ENCODE measurements around the gene CACNA2D4. TPM values are rescaled to one million over a fixed set of nuclear protein-coding genes. Genes with fewer than 3 reads are reported as not detected.
"Not testable (repeated sequence)": the region's sequence is repeated elsewhere in the genome, so short reads cannot be mapped to it uniquely, and the experiment has no call there.

CACNA2D4 gene
- total and polyA plus RNA-seq, 12 donors: 0.54 to 9.1 (median 3.1) TPM

DNA sequence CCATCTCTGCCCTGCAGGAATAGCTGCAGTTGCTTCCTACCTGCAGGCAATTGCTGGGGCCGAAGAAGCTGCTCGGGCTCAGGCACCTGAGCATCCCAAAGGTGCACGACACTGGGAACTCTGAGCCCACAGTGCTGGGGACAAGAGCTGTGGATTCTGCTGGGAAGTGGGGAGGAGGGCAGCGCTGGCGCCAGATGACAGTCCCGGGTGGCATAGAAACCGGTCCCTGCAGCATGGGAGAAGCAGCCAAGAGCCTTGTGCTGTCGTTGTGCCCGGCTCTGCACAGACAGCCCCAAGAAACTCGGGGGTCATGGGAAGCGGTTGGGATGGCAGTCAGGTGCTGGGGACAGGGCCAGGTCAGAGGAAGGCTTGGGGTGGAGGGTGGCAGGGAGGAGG lies 97.6 kb downstream of the CACNA2D4 start:
- TF ChIP-seq POLR2A (IDR thresholded peaks at IDR 0.05): no peak
- TF ChIP-seq CTCF (IDR thresholded peaks at IDR 0.05): no peak
- no peaks in the 10 kb centered on the region for H3K4me1 ChIP-seq (replicated peaks in 1 of 2)
- intact Hi-C loops (cut with DNase I): no loop called here
- DNase-seq: no peak
- H3K27me3 ChIP-seq: peaks cover 36% of the 10 kb centered on the region
- WGBS, 4 donors: 47 to 76% (median 70%) methylated on average over 5 to 11 of the region's 11 CpGs
- no peaks in the 10 kb centered on the region for H3K36me3 ChIP-seq (replicated peaks in 1 of 2)
- no peak overlapping the region for H3K27ac ChIP-seq
- H3K4me3 ChIP-seq: no peak overlapping the region
- no peaks in the 10 kb centered on the region for H3K9me3 ChIP-seq (replicated peaks in 1 of 3)

DNA sequence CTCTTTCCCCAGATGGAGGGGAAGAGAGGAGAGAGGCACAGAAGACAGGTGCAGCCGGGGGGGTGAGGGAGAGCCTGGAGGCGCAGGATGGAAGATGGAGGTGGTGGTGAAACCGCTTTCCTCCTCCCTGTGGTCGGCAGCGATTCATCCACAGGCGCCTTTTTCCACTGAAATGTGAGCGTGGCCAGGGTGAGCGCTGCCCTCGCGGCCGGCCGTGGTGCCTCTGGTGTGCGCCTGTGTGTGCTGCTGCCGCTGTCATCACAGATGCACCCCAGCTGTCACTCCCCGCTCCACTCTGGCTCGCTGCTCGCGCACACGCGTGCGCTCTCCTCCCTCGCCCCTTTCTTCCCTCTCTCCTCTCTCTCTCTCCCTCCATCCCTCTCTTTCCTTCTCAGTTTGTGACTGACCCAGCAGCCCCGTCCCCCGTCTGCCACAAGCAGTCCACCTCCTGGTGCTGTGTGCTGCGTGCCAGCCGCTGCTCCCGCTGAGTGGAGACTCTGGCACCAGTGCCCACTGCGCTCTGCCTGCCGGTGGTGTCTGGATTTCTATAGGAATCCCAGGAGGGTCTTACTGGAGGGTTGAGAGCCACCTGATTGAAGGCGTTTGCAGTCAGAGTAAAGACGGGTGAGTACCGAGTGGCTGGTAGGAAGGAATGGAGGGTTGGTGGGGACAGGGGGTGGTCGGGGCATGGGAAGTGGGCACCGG lies 98.1 kb downstream of the CACNA2D4 start, which contains the start of gene LRTM2:
Gene LRTM2, plus strand, starts transcription at position 375 of the 705 bp plus-strand sequence. CDS start 7,584 bp downstream, outside the sequence.
- Histone ChIP-seq H3K27ac (no peak within 1 kb of the TSS), H3K4me1 (replicated peaks in 1 of 2) (no peaks in the 10 kb centered on the region), H3K4me3 (no peak within 1 kb of the TSS), H3K9me3 (replicated peaks in 1 of 3) (no peaks in the 10 kb centered on the region), H3K27me3 (peaks cover 36% of the 10 kb centered on the region), H3K36me3 (replicated peaks in 1 of 2) (no peaks in the 10 kb centered on the region)
- no peak for TF ChIP-seq CTCF (IDR thresholded peaks at IDR 0.05)
- TF ChIP-seq POLR2A (IDR thresholded peaks at IDR 0.05): no peak
- intact Hi-C loops (cut with DNase I): no loop called here
- no peak for DNase-seq
- 13 to 23% (median 15%) methylated on average over 26 to 34 of the region's 34 CpGs for WGBS, 4 donors

GRCh38 chr12:1819571-1819970 lies 98.9 kb downstream of the CACNA2D4 start:
- 41 to 54% (median 49%) methylated on average over 6 of the region's 6 CpGs for WGBS, 4 donors
- H3K27me3 ChIP-seq: peaks cover 36% of the 10 kb centered on the region

GRCh38 chr12:1819050-1819449 lies 99.4 kb downstream of the CACNA2D4 start:
- Histone ChIP-seq H3K36me3 (replicated peaks in 1 of 2) (no peaks in the 10 kb centered on the region), H3K4me3 (no peak overlapping the region), H3K9me3 (replicated peaks in 1 of 3) (no peaks in the 10 kb centered on the region), H3K27me3 (peaks cover 36% of the 10 kb centered on the region), H3K27ac (no peak overlapping the region), H3K4me1 (replicated peaks in 1 of 2) (no peaks in the 10 kb centered on the region)
- intact Hi-C loops (cut with DNase I): no loop called here
- DNase-seq: no peak
- no peak for TF ChIP-seq POLR2A (IDR thresholded peaks at IDR 0.05)
- no peak for TF ChIP-seq CTCF (IDR thresholded peaks at IDR 0.05)
- WGBS, 4 donors: 68 to 80% (median 74%) methylated on average over 9 of the region's 9 CpGs

More at GRCh38 chr12:1819571-1819970, 98.9 kb downstream of the CACNA2D4 start:
- Histone ChIP-seq H3K27ac (no peak overlapping the region), H3K36me3 (replicated peaks in 1 of 2) (no peaks in the 10 kb centered on the region), H3K4me3 (no peak overlapping the region), H3K4me1 (replicated peaks in 1 of 2) (no peaks in the 10 kb centered on the region), H3K9me3 (replicated peaks in 1 of 3) (no peaks in the 10 kb centered on the region)
- TF ChIP-seq POLR2A (IDR thresholded peaks at IDR 0.05) (no peak), CTCF (IDR thresholded peaks at IDR 0.05) (no peak)
- no peak for DNase-seq
- intact Hi-C loops (cut with DNase I): no loop called here

GRCh38 chr12:1817928-1818327 lies 100.5 kb downstream of the CACNA2D4 start:
- H3K4me1 ChIP-seq (replicated peaks in 1 of 2); intact Hi-C loops (cut with DNase I); H3K36me3 ChIP-seq (replicated peaks in 1 of 2); H3K27ac ChIP-seq; H3K4me3 ChIP-seq; H3K9me3 ChIP-seq (replicated peaks in 1 of 3); DNase-seq: not testable (repeated sequence)
- WGBS, 4 donors: 90 to 94% (median 92%) methylated on average over 7 to 28 of the region's 28 CpGs
- peaks cover 35% of the 10 kb centered on the region for H3K27me3 ChIP-seq

Measured in adrenal gland (tissue), 12 donors.